K562 (cell line): ENCODE data around the gene URI1. TPM values are rescaled to one million over a fixed set of nuclear protein-coding genes. Genes with fewer than 3 reads are reported as not detected.

ENCODE experiments used
- BACH1 ChIP-seq: fragments of 200-800 bp; sonication (Bioruptor generic); IDR thresholded peaks from 2 replicates; pipeline ENCODE4 v1.6.1; 2016; ENCODE audit warnings: missing genetic modification characterization, missing compliant biosample characterization
- CEBPB ChIP-seq: fragments of 450-650 bp; IDR thresholded peaks from 2 replicates; pipeline ENCODE4 v1.6.1; 2016; ENCODE audit warnings: missing genetic modification characterization, missing compliant biosample characterization
- DACH1 ChIP-seq: fragments of 450-650 bp; IDR thresholded peaks from 2 replicates; pipeline ENCODE4 v1.6.1; 2018; ENCODE audit not compliant: partially characterized antibody
- EP400 ChIP-seq: fragments of 450-650 bp; IDR thresholded peaks from 2 replicates; pipeline ENCODE4 v1.6.1; 2017; ENCODE audit warnings: antibody characterized with exemption, mild to moderate bottlenecking, moderate library complexity
- ETS2 ChIP-seq: IDR thresholded peaks from 2 replicates; pipeline ENCODE4 v1.6.1; 2016; ENCODE audit warnings: borderline replicate concordance, missing genetic modification characterization, mild to moderate bottlenecking, moderate library complexity, missing compliant biosample characterization; ENCODE audit not compliant: poor library complexity, severe bottlenecking
- ETV1 ChIP-seq: fragments of 450-650 bp; conservative IDR thresholded peaks from 2 replicates; pipeline ENCODE4 v1.6.1; 2016; ENCODE audit warnings: missing genetic modification characterization, control low read depth, low read depth, missing compliant biosample characterization
- IFI16 ChIP-seq: fragments of 250-450 bp; sonication (Bioruptor Pico); IDR thresholded peaks from 2 replicates; pipeline ENCODE4 v2.1.2; 2022; ENCODE audit warnings: mild to moderate bottlenecking, inconsistent platforms
- NR2C1 ChIP-seq, 2 experiments: fragments of 450-650 bp; IDR thresholded peaks; 2 replicates each; pipeline ENCODE4 v1.6.1; 2017; ENCODE audit warnings: mild to moderate bottlenecking in 2 of 2, antibody characterized with exemption in 1 of 2, inconsistent platforms in 1 of 2, missing compliant biosample characterization in 1 of 2, missing genetic modification characterization in 1 of 2
- NR4A1 ChIP-seq, 2 experiments: fragments of 250-450 bp in 1 of 2; fragments of 450-650 bp in 1 of 2; sonication (Bioruptor Pico) in 1 of 2; IDR thresholded peaks; 2 replicates each; pipeline versions ENCODE4 v1.4.0 to v1.6.1; 2016 to 2020; ENCODE audit warnings: mild to moderate bottlenecking in 2 of 2, missing compliant biosample characterization in 1 of 2, missing genetic modification characterization in 1 of 2, moderate library complexity in 1 of 2
- PRPF4 ChIP-seq: fragments of 200-400 bp; formaldehyde crosslinking; IDR thresholded peaks from one replicate; pipeline ENCODE4 v1.6.1; 2017; ENCODE audit warnings: low read length, low read depth, mild to moderate bottlenecking; ENCODE audit not compliant: insufficient read depth, poor library complexity, severe bottlenecking
- RBM14 ChIP-seq: fragments of 200-400 bp; formaldehyde crosslinking; IDR thresholded peaks from 2 replicates; pipeline ENCODE4 v1.6.1; 2018; ENCODE audit warnings: low read depth, mild to moderate bottlenecking, low read length, moderate library complexity, borderline replicate concordance; ENCODE audit not compliant: insufficient read depth
- RBM22 ChIP-seq: fragments of 200-400 bp; formaldehyde crosslinking; IDR thresholded peaks from 2 replicates; pipeline ENCODE4 v1.6.1; 2018; ENCODE audit warnings: low read length, low read depth; ENCODE audit not compliant: poor library complexity, severe bottlenecking
- SIN3B ChIP-seq: fragments of 450-650 bp; IDR thresholded peaks from 2 replicates; pipeline ENCODE4 v1.6.1; 2017; ENCODE audit warnings: low read depth, mild to moderate bottlenecking, moderate library complexity
- ZNF707 ChIP-seq: fragments of 250-450 bp; sonication (Bioruptor Pico); conservative IDR thresholded peaks from 2 replicates; pipeline ENCODE4 v1.8.0; 2022; ENCODE audit warnings: inconsistent platforms, mild to moderate bottlenecking, moderate library complexity
- polyA plus RNA-seq, 8 experiments: library from polyadenylated mRNA; depleted of rRNA in 4 of 8; stranded (reverse) in 5 of 8; unstranded in 3 of 8; fragments of >200 nt; fragmentation: Nextera tagmentation in 2 of 8; fragmentation: Illumina TruSeq in 1 of 8; extraction: Ambion mirVana in 2 of 8; extraction: Trizol in 1 of 8; gene quantifications; 2 replicates each; pipeline versions ENCODE4 v1.2.1 to v1.2.3, GENCODE V29; 2011 to 2014; ENCODE audit warnings: inconsistent platforms in 1 of 8, missing spikeins in 1 of 8
- total RNA-seq, 7 experiments: library from RNA; depleted of rRNA in 6 of 7; stranded (reverse); fragments of >200 nt in 6 of 7; fragmentation: Illumina TruSeq in 2 of 7; extraction: Trizol in 2 of 7; gene quantifications; 2 replicates each; pipeline versions ENCODE4 v1.2.1 to v1.2.3, GENCODE V29; 2011 to 2021; ENCODE audit warnings: low replicate concordance in 1 of 7
- TF ChIP-seq, protein P1 (sequence below): fragments of 250-450 bp; sonication (Bioruptor Pico); IDR thresholded peaks from 2 replicates; pipeline ENCODE4 v1.5.0; 2020; ENCODE audit warnings: mild to moderate bottlenecking
- TF ChIP-seq, protein P2 (sequence below): sonication (generic); formaldehyde crosslinking; IDR thresholded peaks from 2 replicates; pipeline ENCODE4 v1.9.0; 2022; ENCODE audit warnings: mild to moderate bottlenecking, missing genetic modification reagents
- TF ChIP-seq, protein P3 (sequence below): sonication (generic); formaldehyde crosslinking; IDR thresholded peaks from 2 replicates; pipeline ENCODE4 v1.8.1; 2023; ENCODE audit warnings: mild to moderate bottlenecking, missing genetic modification reagents, moderate library complexity
- TF ChIP-seq, protein P4 (sequence below): IDR thresholded peaks from 2 replicates; pipeline ENCODE4 v1.6.1; 2014; ENCODE audit warnings: antibody characterized with exemption
- TF ChIP-seq, protein P5 (sequence below): fragments of 450-650 bp; IDR thresholded peaks from 2 replicates; pipeline ENCODE4 v1.6.1; 2016; ENCODE audit warnings: missing biosample characterization, missing genetic modification characterization

Gene URI1
- total and polyA plus RNA-seq, 9 of the 15 experiments (the other 6 are each of a cell fraction or from before 2014, with no cell fraction given) = 16.9 to 87.4 (median 63.9) TPM

DNA sequence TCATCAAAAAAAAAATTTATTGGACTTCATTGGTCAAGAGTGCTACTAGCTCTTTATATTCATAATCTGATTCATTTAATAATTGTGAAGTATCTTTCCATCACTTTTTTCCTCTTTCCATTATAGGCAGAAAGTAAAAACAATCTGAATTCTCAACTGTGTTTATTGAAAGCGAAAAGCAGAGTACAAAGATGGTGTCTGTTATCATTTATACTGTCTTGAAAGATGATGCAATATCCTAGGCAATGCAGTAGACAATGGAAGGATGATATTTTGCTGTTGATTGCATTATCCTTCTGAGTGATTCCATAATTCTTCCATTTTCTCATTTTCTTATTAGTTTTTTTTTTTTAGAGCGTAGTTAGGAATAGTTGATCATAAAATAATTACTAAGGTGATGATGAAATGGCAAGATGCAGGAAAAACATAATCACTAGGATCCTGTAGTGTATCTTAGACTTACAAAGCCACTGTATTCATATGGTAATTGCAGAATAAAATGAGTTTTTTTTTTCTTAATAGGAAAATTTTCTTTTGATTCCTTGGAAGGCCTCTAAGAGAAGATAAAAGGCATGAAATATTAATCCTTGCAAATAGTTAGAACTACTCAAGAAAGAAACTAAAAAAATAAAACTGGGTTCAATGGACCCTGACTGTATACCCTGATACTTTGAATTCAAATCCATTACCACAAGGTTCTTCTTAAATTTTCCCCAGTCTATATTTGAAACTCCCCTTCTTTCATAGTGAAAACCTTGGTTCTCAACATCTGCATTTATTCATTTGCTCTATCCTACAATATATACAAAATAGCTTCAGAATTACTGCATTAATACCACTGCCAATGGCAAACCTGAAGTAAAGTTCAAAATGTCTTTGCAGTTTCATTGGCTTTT lies 11.6 kb downstream of the URI1 start (continued):
- TF ChIP-seq ETS2 (tag) (no peak), ZNF707 (CRISPR knock-in tag) (no peak), NR2C1 (IDR thresholded peaks at IDR 0.05) (no peak), NR2C1 (tag; IDR thresholded peaks at IDR 0.05) (peak; percentile 48; the same call in 1 of the 2 replicates), ETV1 (0 out of 2 replicates have a peak, but pooled peaks have one; percentile 35), PRPF4 (no peak), CEBPB (peak; percentile 95), NR4A1 (CRISPR knock-in tag; IDR thresholded peaks at IDR 0.05) (no peak), NR4A1 (tag; IDR thresholded peaks at IDR 0.05) (peak; percentile 51; the same call in 1 of the 2 replicates), IFI16 (no peak), RBM14 (no peak), DACH1 (no peak), RBM22 (no peak), SIN3B (no peak), EP400 (peak; percentile 54), BACH1 (tag) (peak; percentile 49; the same call in 1 of the 2 replicates)
- TF ChIP-seq, protein P1, sequence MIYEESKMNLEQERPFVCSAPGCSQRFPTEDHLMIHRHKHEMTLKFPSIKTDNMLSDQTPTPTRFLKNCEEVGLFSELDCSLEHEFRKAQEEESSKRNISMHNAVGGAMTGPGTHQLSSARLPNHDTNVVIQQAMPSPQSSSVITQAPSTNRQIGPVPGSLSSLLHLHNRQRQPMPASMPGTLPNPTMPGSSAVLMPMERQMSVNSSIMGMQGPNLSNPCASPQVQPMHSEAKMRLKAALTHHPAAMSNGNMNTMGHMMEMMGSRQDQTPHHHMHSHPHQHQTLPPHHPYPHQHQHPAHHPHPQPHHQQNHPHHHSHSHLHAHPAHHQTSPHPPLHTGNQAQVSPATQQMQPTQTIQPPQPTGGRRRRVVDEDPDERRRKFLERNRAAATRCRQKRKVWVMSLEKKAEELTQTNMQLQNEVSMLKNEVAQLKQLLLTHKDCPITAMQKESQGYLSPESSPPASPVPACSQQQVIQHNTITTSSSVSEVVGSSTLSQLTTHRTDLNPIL (CRISPR knock-in tag) = no peak
- TF ChIP-seq, protein P2, sequence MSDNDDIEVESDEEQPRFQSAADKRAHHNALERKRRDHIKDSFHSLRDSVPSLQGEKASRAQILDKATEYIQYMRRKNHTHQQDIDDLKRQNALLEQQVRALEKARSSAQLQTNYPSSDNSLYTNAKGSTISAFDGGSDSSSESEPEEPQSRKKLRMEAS (CRISPR knock-in tag) = no peak
- TF ChIP-seq, protein P3, sequence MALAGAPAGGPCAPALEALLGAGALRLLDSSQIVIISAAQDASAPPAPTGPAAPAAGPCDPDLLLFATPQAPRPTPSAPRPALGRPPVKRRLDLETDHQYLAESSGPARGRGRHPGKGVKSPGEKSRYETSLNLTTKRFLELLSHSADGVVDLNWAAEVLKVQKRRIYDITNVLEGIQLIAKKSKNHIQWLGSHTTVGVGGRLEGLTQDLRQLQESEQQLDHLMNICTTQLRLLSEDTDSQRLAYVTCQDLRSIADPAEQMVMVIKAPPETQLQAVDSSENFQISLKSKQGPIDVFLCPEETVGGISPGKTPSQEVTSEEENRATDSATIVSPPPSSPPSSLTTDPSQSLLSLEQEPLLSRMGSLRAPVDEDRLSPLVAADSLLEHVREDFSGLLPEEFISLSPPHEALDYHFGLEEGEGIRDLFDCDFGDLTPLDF (CRISPR knock-in tag) = no peak
- TF ChIP-seq, protein P4, sequence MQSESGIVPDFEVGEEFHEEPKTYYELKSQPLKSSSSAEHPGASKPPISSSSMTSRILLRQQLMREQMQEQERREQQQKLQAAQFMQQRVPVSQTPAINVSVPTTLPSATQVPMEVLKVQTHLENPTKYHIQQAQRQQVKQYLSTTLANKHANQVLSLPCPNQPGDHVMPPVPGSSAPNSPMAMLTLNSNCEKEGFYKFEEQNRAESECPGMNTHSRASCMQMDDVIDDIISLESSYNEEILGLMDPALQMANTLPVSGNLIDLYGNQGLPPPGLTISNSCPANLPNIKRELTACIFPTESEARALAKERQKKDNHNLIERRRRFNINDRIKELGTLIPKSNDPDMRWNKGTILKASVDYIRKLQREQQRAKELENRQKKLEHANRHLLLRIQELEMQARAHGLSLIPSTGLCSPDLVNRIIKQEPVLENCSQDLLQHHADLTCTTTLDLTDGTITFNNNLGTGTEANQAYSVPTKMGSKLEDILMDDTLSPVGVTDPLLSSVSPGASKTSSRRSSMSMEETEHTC = no peak
- TF ChIP-seq, protein P5, sequence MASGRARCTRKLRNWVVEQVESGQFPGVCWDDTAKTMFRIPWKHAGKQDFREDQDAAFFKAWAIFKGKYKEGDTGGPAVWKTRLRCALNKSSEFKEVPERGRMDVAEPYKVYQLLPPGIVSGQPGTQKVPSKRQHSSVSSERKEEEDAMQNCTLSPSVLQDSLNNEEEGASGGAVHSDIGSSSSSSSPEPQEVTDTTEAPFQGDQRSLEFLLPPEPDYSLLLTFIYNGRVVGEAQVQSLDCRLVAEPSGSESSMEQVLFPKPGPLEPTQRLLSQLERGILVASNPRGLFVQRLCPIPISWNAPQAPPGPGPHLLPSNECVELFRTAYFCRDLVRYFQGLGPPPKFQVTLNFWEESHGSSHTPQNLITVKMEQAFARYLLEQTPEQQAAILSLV (tag) = peak; percentile 98
